Activated CD4-positive, alpha-beta memory T cell treated with anti-CD3 and anti-CD28 coated beads, Interleukin-2, amount 10 ng/mL, durations not matched to agents 7 days and 5 days (primary cell): ENCODE measurements around the gene XIRP2. TPM values are rescaled to one million over a fixed set of nuclear protein-coding genes. Genes with fewer than 3 reads are reported as not detected.

Experiments
- CTCF ChIA-PET: fragments of 350-600 bp; sonication (Branson Sonifier 250); formaldehyde crosslinking; loops from one replicate; lab custom pipeline; 2021; ENCODE audit warnings: antibody characterized with exemption, inconsistent platforms; lab: Charles Lee
- POLR2A ChIA-PET: fragments of 350-600 bp; sonication (Branson Sonifier 250); formaldehyde crosslinking; loops from one replicate; lab custom pipeline; 2021; ENCODE audit warnings: antibody characterized with exemption; lab: Charles Lee
- DNase-seq: peaks from one replicate; pipeline ENCODE4 v3.0.0-alpha.2; 2020
- H3K27ac Mint-ChIP-seq: one replicate; pipeline ENCODE4 v1.8.0; 2021; ENCODE audit warnings: mild to moderate bottlenecking, mixed read lengths
- H3K27me3 Mint-ChIP-seq: one replicate; pipeline ENCODE4 v1.8.0; 2021; ENCODE audit warnings: mixed read lengths
- H3K36me3 Mint-ChIP-seq: one replicate; pipeline ENCODE4 v1.8.0; 2021; ENCODE audit warnings: low read depth, mixed read lengths
- H3K4me1 Mint-ChIP-seq: one replicate; pipeline ENCODE4 v1.8.0; 2021; ENCODE audit warnings: mixed read lengths
- H3K4me3 Mint-ChIP-seq: one replicate; pipeline ENCODE4 v1.8.0; 2021; ENCODE audit warnings: mild to moderate bottlenecking, mixed read lengths
- H3K9me3 Mint-ChIP-seq: one replicate; pipeline ENCODE4 v1.8.0; 2021; ENCODE audit warnings: mixed read lengths
- total RNA-seq, 2 experiments: library from RNA; stranded (reverse); gene quantifications; one replicate each; pipeline ENCODE4 v1.2.3, GENCODE V29; 2021

The XIRP2 gene
- total RNA-seq, 2 experiments from 2014 or later = not detected

GRCh38 chr2:167279810-167280209, 391.5 kb downstream of the XIRP2 start:
- DNase-seq = no peak
- no peaks in the 10 kb centered on the region for H3K4me1 Mint-ChIP-seq
- no peaks in the 10 kb centered on the region for H3K27me3 Mint-ChIP-seq
- H3K27ac Mint-ChIP-seq = no peak overlapping the region
- no peak overlapping the region for H3K4me3 Mint-ChIP-seq
- H3K9me3 Mint-ChIP-seq = no peaks in the 10 kb centered on the region
- POLR2A ChIA-PET = no interaction called here
- CTCF ChIA-PET = no interaction called here
- H3K36me3 Mint-ChIP-seq = no peaks in the 10 kb centered on the region

GRCh38 chr2:167287212-167287611, 398.9 kb downstream of the XIRP2 start:
- Mint-ChIP-seq H3K4me1 (no peaks in the 10 kb centered on the region), H3K27me3 (peaks cover 19% of the 10 kb centered on the region), H3K4me3 (no peak overlapping the region), H3K36me3 (no peaks in the 10 kb centered on the region), H3K9me3 (no peaks in the 10 kb centered on the region), H3K27ac (no peak overlapping the region)
- ChIA-PET POLR2A (no interaction called here), CTCF (no interaction called here)
- DNase-seq = no peak

GRCh38 chr2:167289651-167290410, 401.6 kb downstream of the XIRP2 start:
- Mint-ChIP-seq H3K9me3 (no peaks in the 10 kb centered on the region), H3K4me1 (peaks cover 11% of the 10 kb centered on the region), H3K27me3 (peaks cover 36% of the 10 kb centered on the region), H3K27ac (no peak overlapping the region), H3K4me3 (no peak overlapping the region), H3K36me3 (peaks cover 8% of the 10 kb centered on the region)
- DNase-seq = no peak
- ChIA-PET CTCF (no interaction called here), POLR2A (no interaction called here)

GRCh38 chr2:167292430-167293171, 404.3 kb downstream of the XIRP2 start, which contains the start of gene B3GALT1:
B3GALT1 (plus strand) TSS chr2:167293001.
- Mint-ChIP-seq H3K27me3 (peaks cover 38% of the 10 kb centered on the region), H3K4me1 (peaks cover 11% of the 10 kb centered on the region), H3K27ac (no peak within 1 kb of the TSS), H3K36me3 (peaks cover 8% of the 10 kb centered on the region), H3K4me3 (peak within 1 kb of the TSS; percentile 54), H3K9me3 (no peaks in the 10 kb centered on the region)
- POLR2A ChIA-PET = no interaction called here
- CTCF ChIA-PET = interaction anchor here (1.3 kb wide), 1 partner anchor 21 kb away, joined by 3 read pairs; no protein-coding TSS in a partner anchor
- DNase-seq = peak; percentile 72

- Mint-ChIP-seq H3K27me3 (peaks cover 38% of the 10 kb centered on the region), H3K4me1 (peaks cover 11% of the 10 kb centered on the region), H3K27ac (no peak overlapping the region), H3K4me3 (peak overlapping the region; percentile 44), H3K9me3 (no peaks in the 10 kb centered on the region), H3K36me3 (peaks cover 8% of the 10 kb centered on the region)
- ChIA-PET CTCF (no interaction called here), POLR2A (no interaction called here)
- no peak for DNase-seq
Measured at GRCh38 chr2:167293172-167293781, 405.0 kb downstream of the XIRP2 start.

GRCh38 chr2:167293943-167294775, 405.9 kb downstream of the XIRP2 start:
- POLR2A ChIA-PET = no interaction called here

GRCh38 chr2:167294776-167295140, 406.5 kb downstream of the XIRP2 start:
- H3K9me3 Mint-ChIP-seq = no peaks in the 10 kb centered on the region
- CTCF ChIA-PET = no interaction called here
- no peak for DNase-seq
- POLR2A ChIA-PET = no interaction called here
- no peak overlapping the region for H3K27ac Mint-ChIP-seq
- H3K27me3 Mint-ChIP-seq = peaks cover 37% of the 10 kb centered on the region
- peaks cover 11% of the 10 kb centered on the region for H3K4me1 Mint-ChIP-seq
- H3K36me3 Mint-ChIP-seq = peaks cover 8% of the 10 kb centered on the region
- H3K4me3 Mint-ChIP-seq = peak overlapping the region; percentile 37

More at GRCh38 chr2:167293943-167294775, 405.9 kb downstream of the XIRP2 start:
- CTCF ChIA-PET = no interaction called here
- peaks cover 8% of the 10 kb centered on the region for H3K36me3 Mint-ChIP-seq
- H3K4me1 Mint-ChIP-seq = peaks cover 11% of the 10 kb centered on the region
- DNase-seq = no peak
- H3K27me3 Mint-ChIP-seq = peaks cover 38% of the 10 kb centered on the region
- H3K4me3 Mint-ChIP-seq = peak overlapping the region; percentile 44
- no peak overlapping the region for H3K27ac Mint-ChIP-seq
- no peaks in the 10 kb centered on the region for H3K9me3 Mint-ChIP-seq

GRCh38 chr2:167297292-167297691, 409.0 kb downstream of the XIRP2 start:
- DNase-seq = no peak
- Mint-ChIP-seq H3K4me3 (no peak overlapping the region), H3K27me3 (peaks cover 20% of the 10 kb centered on the region), H3K9me3 (no peaks in the 10 kb centered on the region), H3K27ac (no peak overlapping the region), H3K36me3 (peaks cover 8% of the 10 kb centered on the region), H3K4me1 (peaks cover 11% of the 10 kb centered on the region)
- CTCF ChIA-PET = no interaction called here
- POLR2A ChIA-PET = no interaction called here

GRCh38 chr2:167298017-167298416, 409.7 kb downstream of the XIRP2 start:
- Mint-ChIP-seq H3K27me3 (peaks cover 16% of the 10 kb centered on the region), H3K36me3 (peaks cover 8% of the 10 kb centered on the region), H3K4me1 (peaks cover 11% of the 10 kb centered on the region), H3K9me3 (no peaks in the 10 kb centered on the region), H3K4me3 (no peak overlapping the region), H3K27ac (no peak overlapping the region)
- ChIA-PET POLR2A (no interaction called here), CTCF (no interaction called here)
- DNase-seq = no peak
